ENCODE measurements around the gene C1orf210.

DNA sequence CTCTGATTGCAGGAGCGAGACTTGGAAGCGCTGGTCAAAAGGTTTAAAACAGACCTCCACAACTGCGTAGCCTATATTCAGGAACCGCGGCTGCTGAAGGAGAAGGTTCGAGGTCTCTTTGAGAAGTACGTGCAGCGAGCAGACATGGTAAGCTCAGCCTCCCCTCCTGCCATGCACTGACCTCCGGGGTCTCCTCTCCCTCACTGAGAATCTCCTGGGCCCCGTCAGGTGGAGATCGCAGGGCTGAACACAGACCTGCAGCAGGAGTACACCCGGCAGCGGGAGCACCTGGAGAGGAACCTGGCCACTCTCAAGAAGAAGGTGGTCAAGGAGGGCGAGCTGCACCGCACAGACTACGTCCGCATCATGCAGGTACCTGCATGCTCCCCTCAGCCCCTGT lies 51.1 kb downstream of the C1orf210 start:
- TF ChIP-seq POLR2AphosphoS5 (IDR thresholded peaks at IDR 0.05) (no peak), EP300 (IDR thresholded peaks at IDR 0.05) (no peak), POLR2A (IDR thresholded peaks at IDR 0.05) (no peak)

Measured in stomach (tissue), 4 donors.